Activated T-helper 9 cell treated with anti-CD3 and anti-CD28 coated beads, Interleukin-2, amount 50 U/mL, for 16 hours (primary cell): ENCODE data around the gene XNDC1N.
A peak's percentile ranks its signal among the peaks of the same experiment; 100 is the strongest.

Experiments
- DNase-seq: peaks from one replicate; pipeline ENCODE4 v3.0.0-alpha.2; 2020; ENCODE audit warnings: low read depth

The XNDC1N gene, protein sequence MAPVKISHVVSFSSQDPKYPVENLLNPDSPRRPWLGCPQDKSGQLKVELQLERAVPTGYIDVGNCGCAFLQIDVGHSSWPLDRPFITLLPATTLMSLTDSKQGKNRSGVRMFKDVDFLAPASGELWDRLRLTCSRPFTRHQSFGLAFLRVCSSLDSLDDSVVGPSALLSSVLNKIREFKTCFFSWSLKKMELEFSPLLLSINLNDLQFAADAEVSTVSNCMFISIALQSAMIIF

GRCh38 chr11:71927820-71928736 is at the start of gene XNDC1N:
TSS of gene XNDC1N (minus strand) at chr11:71928594. CDS start at chr11:71923353, 5,241 bp downstream.
- DNase-seq = peak; percentile 64

DNA sequence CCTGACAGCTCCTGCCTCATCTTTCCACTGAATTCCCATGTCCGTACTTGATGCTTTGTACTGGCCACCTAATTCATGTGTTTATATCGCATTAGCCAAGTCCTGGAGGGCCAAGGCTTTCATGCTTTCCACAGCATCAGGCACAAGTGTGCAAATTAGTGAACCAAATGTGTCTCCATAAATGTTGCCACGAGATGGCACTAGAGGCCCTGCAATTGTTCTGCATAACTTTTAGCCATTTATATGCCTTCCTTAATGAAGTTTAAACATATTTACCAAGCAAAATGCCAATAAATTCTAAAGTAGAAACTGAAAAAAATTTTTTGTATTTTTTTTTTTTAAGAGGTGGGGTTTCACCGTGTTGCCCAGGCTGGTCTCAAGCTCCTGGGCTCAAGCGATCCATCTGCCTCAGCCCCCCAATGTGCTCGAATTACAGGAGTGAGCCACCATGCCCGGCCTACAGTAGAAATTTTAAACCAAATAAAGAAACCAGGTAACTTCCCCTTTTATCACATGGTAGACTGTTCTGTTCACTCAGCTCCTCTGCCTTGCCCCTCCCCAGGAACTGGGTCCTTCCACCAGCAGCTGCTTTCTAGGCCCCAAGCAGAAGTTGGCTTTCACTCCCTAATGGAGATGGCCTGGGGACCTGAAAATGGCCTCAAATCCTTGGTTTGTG is 49.5 kb upstream of the XNDC1N start:
- no peak for DNase-seq

DNA sequence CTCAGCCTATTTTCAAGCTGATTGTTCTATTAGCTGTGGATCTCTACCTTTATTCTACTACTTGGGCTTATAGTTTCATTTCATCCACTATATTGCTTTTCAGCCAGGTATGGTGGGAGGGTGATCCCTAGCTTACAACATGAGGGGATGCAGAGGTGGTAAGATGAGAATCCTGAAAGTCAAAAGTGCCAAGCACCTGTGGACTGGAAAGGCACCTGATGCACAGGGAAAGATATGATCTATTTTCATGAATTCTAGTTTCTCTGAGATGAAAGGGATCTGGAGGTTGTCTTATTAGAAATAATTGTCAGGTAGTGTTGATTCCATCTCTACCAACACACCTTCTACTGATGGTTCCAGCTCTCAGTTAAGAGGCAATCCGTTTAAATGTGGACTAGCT is 48.7 kb upstream of the XNDC1N start:
- no peak for DNase-seq

- DNase-seq = no peak
These were observed 48.2 kb upstream of the XNDC1N start for GRCh38 chr11:71976551-71976950.

DNA sequence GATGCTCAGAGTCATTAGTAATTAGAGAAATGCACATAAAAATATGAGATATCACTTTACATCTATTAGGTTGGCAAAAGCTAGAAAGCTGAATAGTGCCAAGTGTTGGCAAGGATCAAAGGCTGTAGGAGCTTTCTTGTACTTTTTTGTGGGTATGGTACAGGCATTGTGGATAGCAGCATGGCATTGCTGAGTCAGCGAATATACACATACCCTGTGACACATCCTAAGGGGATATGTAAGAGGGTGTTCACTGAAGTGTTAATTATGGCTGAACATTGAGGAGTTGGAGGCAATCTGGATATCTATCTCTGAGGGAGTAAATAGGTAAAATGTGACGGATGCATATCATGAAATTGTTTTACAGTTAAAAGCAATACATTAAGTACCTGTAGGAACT is 43.3 kb upstream of the XNDC1N start:
- no peak for DNase-seq

DNA sequence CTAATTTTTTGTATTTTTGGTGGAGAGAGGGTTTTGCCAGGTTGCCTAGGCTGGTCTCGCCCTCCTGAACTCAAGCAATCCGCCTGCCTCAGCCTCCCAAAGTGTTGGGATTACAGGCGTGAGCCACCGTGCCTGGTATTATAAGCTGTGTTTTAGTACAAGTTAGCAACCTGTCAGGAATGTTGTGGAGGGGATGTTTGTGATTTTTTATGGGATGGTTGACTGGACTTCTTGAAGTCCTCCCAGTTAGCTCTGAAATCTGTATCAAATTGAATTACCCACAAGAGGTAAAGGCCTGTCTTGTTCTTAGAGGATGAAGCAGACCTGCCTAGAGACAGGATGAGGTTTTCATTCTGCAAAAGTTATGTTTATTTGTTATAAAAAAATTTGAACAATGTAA is 36.2 kb upstream of the XNDC1N start:
- no peak for DNase-seq

- DNase-seq = no peak
These were observed 35.1 kb upstream of the XNDC1N start for GRCh38 chr11:71963468-71963867.

DNA sequence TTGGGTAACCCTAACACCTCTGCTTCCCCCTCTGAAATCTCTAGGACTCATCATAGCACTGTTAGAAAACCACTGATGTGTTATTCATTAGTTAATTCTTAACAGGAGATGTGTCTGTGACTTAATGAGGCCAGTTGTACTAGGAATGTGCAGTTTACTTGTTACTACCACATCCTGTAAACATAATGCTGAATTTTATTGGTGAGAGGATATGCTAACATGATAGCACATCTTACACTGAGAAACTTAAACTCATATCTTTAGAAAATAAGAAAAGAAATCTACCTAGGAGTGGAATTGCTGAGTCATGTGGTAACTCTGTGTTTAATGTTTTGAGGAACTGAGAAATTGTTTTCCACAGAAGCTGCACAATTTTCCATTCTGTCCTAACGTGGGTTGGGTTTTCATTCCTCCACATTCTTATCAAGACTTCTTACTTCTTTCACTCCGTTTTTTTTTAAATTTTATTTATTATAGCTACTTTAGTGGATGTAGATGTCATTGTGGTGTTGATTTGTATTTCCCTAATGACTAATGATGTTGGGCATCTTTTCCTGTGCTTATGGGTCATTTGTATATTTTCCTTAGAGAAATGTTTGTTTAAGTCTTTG is 34.1 kb upstream of the XNDC1N start:
- DNase-seq = no peak

- DNase-seq = no peak
These were observed 27.6 kb upstream of the XNDC1N start for GRCh38 chr11:71955898-71956456.

DNA sequence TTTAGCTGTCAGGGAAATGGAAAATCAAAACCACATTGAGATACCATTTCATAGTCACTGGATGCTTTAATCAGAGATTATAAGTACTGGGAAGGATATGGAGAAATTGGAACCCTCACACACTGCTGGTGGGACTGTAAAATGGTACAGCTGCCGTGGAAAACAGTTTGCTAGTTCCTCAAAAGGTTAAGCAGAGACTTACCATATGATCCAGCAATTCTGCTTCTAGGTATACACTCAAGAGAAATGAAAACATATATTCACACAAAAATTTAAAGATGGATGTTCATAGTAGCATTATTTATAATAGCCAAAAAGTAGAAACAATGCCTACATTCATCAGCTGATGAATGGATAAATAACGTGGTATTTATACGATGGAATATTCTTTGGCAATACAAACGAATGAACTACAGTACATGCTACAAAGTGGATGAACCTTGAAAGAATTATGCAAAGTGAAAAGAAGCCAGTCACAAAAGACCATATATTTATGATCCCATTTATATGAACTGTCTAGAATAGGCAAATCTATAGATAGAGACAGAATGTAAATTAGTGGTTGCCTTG is 23.4 kb upstream of the XNDC1N start:
- no peak for DNase-seq

DNA sequence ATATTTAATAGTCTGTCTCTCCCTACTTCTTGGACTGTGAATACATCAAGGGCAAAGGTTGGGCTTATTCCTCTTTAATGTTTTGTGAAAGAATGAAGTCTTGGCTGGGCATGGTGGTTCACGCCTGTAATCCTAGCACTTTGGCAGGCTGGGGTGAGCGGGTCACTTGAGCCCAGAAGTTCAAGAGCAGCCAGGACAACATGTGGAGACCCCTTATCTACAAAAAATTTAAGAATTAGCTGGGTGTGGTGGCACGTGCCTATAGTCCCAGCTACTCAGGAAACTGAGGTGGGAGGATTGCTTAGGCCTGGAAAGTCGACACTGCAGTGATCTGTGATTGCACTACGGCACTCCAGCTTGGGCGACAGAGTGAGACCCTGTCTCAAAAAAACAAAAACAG is 20.6 kb upstream of the XNDC1N start:
- DNase-seq = no peak

DNA sequence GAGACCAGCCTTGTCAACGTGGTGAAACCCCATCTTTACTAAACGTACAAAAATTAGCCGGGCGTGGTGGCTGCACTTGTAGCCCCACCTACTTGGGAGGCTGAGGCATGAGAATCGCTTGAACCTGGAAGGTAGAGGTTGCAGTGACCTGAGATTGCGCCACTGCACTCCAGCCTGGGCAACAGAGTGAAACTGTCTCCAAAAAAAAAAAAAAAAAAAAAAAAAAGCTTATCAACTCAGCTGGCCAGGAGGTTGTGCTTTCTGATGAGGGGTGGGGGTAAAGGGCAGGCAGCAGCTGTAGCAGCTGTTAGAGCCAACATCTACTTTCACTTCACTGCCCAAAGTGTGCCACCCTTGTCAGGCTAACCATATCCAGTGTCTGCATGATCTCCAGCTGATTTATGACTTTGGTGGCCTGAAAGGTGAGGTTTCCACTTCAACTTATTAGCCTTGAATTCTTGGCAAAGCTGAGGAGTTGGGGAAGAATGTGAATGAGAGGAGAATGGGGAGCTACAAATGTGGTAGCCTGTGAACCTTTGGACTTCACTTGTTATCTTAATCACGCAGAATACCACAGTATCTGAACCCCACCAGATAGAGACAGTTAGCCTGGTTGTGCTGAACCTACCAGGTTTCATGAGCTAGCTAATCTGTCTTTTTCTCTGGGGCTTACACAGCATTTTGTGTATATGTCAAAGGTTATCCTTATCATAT is 20.1 kb upstream of the XNDC1N start:
- DNase-seq = no peak

DNA sequence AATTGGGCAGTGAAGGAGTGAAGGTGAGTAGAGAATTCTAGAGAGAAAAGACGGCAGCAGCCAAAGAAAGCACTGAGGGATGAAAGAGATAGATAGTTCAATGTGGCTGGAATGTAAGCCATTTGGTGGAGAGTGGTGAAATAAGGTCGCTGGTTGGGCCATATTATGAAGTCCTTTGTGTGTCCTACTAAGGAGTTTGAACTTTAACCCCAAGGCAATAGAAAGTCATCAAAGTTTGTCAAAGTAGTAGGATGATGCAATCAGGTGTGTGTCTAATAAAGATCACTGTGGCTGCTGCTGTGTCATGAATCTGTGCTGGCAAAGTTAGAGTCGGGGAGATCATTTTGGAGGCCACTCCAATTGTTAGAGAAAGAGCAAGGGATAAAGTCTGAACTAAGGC is 19.1 kb upstream of the XNDC1N start:
- no peak for DNase-seq

DNA sequence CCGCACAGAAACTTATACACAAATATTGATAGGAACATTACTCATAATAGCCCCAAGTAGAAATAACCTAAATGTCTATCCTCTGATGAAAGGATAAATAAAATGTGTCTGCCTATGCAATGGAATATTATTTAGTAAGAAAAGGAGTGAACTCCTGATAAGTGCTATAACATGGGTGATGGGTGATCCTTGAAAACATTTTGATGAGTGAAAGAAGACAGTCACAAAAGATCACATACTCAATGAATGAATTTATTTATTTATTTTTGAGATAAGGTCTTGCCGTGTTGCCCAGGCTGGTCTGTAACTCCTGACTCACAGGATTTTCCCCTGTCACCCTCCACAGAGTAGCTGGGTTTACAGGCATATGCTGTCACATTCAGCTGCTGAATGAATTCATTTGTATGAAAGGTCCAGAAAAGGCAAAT is 17.8 kb upstream of the XNDC1N start:
- DNase-seq = no peak

GRCh38 chr11:71940561-71941219 is 12.3 kb upstream of the XNDC1N start:
- DNase-seq = no peak

DNA sequence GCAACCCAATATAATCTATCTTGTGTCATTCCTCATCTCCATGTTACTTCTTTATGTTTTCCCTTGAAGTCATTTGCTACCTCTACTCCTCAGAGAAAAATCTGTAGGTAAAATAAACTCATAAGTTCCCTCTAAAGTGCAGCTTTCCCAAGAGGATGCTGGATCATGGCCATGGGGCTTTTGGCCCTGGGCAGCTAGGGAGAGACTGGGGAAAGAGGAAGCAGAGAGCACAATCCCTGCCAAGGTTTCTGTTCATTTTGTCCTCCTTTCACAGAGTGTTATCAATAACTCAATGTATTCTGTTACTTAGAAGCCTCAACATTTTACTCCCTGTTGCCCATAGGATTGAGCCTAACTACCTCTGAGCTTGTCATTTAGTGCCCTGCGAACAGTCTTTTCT is 9.4 kb upstream of the XNDC1N start:
- DNase-seq = no peak

DNA sequence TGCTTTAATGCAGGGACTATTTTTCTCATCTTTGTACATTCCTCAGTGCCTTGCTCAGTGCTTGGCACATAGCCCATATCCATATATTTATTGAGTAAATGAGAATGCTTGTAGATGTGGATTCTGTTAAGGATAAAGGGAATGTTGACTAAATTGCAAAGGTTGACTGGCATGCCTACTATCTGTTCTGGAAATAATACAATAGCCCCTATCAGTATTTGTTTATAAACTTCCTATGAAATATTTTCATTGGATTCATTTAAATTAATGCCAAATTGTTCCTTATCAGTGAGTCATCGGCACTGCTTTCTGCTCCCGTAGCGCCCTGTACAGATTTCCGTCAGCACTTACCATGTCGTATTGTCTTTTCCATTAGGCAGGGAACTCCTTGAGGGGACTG is 8.4 kb upstream of the XNDC1N start:
- no peak for DNase-seq

DNA sequence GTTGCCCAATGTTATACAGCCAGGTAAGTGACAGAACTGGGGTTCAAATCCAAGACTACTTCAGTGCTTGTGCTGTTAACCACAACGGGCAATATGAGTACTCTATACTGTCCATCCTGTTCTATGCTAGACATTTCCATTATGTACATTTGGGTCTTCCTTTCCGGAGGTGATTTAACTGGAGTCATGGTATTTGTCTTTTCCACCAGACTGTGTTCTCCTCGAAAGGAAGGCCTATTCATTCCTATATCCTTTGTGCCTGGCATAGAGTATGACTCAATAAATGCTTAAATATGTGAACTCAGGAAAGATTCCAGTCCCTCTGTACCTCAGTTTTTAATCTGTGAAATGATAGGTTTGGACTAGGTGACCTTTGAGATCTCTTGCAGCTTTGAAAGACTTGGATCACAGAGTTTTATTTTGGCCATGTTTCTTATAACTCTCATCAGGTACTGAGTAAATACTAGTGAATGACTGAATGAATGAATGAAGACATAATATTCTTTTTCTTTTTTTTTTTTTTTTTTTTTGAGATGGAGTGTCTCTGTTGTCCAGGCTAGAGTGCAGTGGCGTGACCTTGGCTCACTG is 7.0 kb upstream of the XNDC1N start:
- DNase-seq = no peak

DNA sequence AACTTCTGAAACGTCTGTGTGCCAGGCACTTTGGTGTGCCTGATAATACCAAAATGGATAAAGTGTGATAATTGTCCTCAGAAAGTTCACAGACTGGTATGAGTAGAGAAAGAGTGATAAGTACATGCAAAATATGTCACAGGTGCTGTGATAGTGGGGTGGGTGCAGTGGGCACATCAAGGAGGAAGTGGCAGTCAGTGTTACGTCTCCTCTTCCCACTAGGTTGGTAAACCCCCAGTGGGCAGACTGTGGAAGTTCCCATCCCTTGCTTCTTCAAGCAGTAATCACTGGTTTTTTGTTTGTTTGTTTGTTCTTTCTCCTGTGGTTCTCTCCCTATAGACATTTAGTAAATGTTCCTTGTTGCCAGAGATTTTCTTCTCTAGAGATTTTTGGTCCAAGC is 5.8 kb upstream of the XNDC1N start:
- no peak for DNase-seq
